HG03439 (cell line): ENCODE results near the gene KCNK13.

Experiments used
- ATAC-seq: cut with Tn5 transposase; IDR thresholded peaks from one replicate; pipeline ENCODE4 v1.9.1; 2021; ENCODE audit warnings: mild to moderate bottlenecking, moderate library complexity; ENCODE audit not compliant: unreplicated experiment

Gene KCNK13

DNA sequence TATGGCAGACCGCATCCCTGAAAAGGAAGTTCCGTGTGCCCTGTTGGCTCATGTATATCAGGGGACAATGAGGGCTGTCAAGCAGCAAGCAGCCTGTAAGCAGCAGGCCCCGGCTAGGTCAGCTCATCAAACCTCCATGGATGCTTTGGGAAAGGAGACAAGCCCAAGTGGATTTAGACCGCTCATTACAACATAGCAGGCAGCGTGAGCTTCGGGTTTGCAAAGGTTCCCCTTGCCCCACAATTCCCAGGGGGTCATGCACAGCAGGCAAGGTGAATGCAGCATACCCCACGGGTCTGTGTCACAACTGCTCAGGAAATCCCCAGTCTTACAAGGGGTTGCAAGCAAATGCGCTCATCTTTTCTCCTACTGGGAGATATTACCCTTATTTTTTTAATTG lies 54.6 kb downstream of the KCNK13 start:
- ATAC-seq: no peak

DNA sequence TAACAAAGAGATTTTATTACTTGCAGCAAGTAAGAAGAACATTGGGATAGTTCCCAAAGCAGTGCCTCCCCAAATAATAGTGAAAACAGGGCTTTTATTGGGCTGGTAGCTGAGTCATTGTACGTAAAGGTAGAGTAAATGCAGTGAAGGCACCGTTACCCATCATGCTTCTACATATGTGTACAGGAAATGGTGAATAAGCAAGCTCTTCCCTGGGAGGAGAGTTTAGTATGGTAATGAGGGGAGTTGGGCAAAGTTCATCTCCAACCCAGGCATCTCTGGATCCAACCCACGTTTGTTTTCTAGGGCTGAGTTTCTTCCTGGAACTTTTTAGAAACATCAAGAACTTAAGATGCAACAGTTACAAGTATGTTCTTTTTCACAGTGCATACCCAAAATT lies 56.2 kb downstream of the KCNK13 start:
- no peak for ATAC-seq

DNA sequence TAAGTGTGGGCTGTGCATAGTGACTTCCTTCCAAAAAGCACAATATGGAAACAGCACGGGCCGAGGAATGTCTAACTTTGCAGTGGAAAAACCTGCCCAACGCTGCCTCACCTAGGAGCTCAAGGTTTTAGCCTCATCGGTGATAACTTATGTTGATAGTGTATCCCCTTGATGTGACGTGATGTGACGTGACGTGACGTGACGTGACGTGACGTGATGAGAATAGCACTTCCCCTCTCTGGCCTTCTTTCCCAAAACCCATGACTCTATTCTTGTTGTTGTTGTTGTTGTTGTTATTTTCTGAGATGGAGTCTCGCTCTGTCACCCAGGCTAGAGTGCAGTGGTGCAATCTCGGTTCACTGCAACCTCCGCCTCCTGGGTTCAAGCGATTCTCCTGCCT lies 64.5 kb downstream of the KCNK13 start:
- no peak for ATAC-seq

DNA sequence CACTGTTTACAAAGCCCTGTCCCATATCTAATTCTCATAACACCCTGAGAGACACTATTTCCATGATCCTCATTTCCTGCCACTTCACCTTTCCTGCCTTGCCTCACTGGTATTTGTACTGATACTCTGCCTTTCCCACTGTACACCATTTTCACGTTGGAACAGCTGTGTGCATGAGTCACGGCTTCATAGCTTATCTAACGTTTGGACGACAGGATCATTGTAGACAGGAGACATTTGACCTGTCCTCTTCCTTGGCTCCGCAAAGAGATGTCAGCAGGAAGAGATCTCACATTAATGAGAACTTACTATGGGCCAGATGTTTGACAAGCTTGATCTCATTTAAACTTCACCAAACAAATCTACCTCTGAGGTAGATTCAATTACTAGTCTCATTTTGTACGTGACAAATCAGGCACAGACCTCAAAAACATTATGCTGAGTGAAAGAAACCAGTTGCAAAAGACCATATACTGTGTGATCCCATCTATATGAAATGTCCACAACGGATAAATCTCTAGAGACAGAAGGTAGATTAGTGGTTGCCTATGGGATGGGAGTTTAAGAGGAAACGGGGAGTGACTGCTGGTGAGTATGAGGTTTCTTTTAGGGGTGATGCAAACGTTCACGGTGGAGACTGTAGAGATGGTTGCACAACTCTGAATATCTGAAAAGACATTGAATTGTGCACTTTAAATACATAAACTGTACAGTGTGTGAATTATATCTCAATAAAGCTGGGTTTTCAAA lies 71.2 kb downstream of the KCNK13 start:
- no peak for ATAC-seq

DNA sequence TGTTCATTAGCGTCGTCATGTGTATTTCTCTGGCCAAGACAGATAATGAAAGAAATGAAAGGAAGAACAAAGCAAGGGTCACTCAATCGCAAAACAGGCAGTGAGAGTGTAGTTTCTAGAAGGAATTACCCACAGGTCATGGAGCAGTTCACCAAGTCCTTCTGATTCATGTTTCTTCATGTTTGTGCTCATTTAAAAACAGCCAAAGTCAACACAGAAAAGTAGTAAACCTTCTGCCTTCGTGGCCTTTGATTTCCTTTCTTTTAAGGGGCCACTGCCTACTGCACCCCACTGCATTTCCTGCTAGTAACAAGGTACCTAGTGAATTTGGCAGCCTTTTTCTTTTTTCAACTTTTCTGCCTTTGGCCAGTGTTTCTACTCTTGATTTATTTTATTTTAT lies 75.1 kb downstream of the KCNK13 start:
- no peak for ATAC-seq

DNA sequence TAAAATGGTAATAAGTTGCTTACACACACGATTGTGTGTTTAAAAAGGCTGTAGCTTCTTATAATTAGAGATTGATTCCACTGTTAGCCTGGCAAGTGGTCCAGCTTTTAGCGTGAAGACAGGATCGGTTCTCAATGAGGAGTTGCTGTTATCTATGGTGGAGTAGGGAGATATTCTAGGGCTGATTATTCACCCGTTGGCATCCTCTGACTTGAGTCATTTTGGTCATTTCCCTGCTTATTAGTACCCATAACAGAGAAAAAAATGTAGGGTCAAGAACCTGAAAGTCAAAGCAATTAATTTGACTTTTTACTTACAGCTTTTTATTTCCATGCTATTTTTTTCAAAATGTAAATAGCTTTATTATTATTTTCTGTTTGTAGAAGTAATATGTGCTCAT lies 76.0 kb downstream of the KCNK13 start:
- no peak for ATAC-seq

DNA sequence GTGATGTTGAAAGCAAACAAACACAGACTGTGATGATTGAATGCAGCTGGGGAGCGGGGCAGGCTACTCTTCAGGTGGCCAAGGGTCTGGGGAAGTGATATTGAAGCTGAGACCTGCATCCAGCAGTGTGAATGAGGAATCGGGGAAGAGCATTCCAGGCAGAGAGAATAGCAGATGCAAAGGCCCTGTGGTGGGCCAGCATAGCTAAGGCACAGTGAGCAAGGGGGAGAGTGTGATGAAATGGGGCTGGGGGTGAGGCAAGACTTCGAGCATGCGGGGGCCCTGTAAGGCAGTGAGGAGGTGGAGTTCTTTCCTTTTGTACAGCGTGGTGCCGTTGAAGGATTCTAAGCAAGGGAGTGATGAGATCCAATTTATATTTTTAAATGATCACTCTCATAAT lies 77.4 kb downstream of the KCNK13 start:
- ATAC-seq: no peak

DNA sequence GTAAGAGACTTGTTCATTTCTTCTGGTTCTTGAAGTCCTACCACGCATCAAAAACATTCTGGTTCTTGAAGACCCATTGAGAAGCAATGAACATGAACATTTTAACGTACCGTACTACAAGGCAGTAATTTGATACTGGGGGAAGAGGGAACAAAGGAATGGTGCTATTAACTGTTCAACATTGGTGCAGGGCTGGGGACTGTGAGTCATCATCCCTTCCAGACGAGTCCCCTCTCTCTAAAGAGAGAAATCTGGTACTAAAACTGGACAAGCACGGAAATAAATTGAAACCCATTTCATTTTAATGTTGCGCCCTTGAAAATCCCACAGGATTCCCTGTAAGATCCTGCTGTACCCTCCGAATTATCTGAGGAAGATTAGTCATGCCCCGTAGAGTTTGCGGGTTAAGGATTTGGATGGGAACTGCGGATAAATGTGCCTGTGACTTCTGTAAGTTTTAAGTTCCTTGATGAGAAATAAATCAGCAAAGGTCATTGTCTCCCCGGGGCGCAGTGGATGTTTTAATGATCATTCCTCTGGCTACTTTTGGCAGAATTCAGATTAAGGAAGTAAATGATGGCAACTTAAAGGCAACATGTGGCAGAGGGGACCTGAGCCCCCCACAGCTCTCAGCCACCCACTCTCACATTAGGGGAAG lies 78.6 kb downstream of the KCNK13 start:
- ATAC-seq: no peak

DNA sequence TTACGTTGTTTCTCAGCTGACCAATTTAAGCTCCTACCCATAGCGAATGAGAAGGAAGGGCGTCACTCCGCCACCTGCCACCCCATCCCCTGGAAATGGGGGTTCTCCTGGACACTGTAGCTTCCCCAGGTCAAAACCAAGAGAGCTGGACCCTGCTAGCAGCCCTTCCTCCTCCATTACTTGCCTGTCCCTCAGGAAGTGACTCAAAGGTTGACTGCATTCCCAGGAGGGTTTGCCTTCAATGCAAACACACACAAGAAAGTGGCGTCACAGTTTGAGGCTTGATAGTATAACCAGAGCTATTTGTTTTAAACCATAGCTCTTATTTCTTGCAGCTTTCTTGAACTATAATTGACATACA lies 79.1 kb downstream of the KCNK13 start:
- ATAC-seq: no peak

DNA sequence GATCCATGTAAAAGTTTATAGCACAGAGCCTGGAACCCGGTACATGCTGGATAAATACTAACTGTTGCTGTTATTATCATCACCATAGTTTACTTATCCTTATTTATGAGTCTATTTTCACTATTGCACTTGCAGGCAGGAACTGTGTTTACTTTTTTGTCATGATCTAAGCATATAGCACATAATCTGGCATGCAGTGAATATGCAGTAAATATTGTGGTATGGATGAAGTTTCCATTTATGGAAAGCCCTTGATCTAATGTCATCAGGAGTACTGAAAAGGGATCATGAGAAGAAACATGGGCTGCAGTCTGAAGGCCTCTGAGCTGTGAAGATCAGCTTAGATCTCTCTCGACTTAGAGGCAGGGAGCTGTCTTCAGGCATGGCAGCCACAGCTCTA lies 91.6 kb downstream of the KCNK13 start:
- ATAC-seq: no peak

DNA sequence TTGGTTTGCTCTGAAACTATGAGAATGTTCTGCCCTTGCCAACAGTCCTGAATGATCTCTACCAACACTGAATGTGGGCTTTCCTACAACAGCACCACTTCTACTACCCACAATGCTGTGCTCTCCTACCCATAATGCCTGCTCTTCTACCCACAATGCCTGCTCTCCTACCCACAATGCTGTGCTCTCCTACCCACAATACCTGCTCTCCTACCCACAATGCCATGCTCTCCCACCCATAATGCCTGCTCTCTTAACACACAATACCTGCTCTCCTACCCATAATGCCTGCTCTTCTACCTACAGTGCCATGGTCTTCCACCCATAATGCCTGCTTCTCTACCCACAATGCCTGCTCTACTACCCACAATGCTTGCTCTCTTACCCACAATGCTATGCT lies 92.3 kb downstream of the KCNK13 start:
- no peak for ATAC-seq

DNA sequence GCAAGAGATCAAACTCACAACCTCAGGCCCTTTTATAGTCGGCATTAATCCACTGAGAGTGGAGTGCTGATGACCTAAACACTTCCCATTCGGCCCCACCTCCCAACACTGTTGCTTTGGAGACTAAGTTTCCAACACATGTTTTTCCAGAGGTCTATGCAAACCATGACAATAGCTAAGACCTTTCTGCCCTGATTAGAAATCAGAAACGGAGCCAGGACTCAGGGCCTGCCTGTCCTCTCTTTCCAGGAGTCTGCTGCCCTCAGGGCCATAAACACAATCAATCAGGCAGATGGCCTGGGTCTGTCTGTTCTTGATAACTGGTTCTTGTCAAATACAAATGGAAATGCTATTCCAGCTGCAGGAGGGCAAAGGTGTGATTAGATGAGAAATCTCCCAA lies 97.4 kb downstream of the KCNK13 start:
- no peak for ATAC-seq

DNA sequence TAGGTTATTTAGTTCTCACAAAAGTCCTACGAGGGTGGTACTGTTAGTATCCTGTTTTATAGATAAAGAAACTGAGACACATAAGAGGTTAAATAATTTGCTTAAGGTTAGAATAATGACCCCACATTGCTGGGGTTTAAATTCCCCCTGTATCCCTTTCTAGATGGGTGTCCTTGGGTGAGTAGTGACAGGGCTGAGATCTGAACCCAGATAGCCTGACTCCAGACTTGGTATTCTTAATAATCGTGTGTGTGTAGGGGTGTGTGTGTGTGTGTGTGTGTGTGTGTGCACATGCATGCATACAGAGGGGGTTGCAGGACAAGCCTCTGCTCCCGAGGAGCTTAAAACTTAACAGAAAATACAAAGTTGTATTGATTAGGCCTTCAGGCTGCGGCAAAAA lies 97.9 kb downstream of the KCNK13 start:
- ATAC-seq: no peak

DNA sequence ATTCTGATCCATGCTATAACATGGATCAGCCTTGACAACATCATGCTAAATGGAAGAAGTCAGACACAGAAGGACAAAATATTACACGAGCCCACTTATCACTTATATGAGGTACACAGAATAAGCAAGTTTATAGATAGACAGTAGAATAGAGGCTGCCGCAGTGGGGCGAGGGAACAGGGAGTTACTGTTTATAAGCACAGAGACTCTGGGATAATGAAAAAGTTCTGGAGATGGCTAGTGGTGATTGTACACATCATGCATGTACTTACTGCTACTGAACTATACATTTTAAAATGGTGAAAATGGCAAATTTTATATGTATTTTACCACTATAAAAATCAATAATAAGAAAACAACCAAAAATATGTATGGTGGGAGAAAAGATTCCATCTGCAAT lies 99.3 kb downstream of the KCNK13 start:
- no peak for ATAC-seq

DNA sequence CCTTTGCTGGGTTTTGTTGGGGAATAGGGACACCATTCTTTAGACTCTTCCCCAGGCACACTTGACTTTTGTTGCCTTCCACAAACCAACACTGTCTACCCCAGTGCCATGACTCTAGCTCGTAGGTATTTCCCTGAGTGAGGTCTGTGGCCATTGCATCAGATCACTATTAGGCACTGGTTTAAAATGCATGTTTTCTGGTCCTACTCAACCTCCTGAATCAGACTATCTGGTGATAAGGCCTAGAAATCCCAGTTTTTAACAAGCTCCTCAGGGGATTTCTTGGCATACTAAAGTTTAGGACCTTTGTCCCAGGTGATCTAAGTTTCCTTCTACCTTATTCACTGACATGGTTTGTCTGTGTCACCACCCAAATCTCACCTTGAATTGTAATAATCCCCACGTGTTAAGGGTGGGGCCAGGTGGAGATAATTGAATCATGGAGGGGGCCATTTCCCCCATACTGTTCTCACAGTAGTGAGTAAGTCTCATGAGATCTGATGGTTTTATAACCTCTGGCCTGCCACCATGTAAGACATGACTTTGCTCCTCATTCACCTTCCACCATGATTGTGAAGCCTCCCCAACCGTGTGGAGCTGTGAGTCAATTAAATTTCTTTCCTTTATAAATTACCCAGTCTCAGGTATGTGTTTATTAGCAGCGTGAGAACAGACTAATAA lies 106.8 kb downstream of the KCNK13 start:
- ATAC-seq: no peak

DNA sequence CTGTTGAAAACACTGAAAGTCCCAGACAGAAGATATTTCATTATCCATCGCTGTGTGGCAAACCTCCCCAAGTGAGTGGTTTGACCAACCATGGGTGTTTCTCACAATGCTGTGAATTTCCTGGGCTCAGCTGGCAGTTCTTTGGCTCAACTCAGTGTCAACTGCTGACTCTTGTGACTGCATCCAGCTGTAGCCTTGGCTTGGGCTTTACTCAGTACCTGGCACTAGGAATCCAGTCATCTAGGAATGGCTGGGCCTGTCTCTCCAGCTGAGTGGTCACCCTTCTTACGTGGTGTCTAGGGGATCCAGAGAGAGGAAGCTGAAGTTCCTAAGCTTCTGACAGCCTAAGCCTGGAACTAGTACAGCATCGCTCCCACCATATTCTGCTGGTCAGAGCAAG lies 113.8 kb downstream of the KCNK13 start:
- ATAC-seq: no peak

DNA sequence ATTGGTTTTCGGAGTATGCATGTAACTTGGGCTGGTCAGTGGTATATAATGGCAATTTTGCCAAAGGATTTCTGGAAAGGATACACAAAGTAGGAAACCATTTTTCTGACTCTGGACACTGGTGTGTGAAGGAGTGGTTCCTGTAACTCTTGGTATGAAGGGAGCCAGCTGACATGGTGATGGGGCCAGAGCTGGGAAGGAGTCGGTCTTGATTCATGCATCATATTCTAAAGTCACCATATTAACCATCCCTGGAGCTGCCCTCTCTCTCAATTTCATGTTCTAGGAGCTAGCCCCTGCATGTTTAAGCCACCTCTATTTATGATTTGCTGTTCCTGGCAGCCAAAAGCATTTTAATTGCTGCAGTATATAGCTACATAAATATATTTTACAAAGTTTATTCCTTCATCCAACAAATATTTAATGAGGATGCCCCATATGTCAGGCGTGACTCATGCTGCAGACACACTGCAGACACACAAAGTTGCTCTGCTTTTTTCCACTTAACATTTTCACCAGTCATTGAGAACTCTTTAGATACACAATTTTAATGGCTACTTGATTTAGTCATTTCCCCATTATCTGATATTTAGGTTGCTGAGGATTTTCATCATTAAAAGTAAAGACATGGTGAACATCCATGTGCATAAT lies 115.9 kb downstream of the KCNK13 start:
- ATAC-seq: no peak

DNA sequence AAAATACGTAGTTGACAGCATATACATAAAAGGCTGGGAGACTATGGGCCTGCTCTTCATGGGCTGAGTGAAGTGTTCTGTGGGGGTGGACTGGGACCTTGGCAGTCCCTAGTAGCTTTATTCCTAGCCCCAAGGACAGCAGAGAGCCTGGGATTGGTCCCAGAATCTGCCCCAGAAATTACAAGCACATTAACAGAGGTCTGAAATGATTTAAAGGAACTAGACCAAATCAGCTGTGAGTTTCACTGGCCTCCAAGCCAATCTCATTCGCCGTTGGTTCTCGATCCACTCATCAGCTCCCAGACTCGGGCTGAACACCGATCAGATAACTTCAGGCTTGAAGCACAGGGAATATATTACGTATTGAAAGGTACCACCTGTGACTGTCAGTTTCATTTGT lies 117.6 kb downstream of the KCNK13 start:
- ATAC-seq: no peak

DNA sequence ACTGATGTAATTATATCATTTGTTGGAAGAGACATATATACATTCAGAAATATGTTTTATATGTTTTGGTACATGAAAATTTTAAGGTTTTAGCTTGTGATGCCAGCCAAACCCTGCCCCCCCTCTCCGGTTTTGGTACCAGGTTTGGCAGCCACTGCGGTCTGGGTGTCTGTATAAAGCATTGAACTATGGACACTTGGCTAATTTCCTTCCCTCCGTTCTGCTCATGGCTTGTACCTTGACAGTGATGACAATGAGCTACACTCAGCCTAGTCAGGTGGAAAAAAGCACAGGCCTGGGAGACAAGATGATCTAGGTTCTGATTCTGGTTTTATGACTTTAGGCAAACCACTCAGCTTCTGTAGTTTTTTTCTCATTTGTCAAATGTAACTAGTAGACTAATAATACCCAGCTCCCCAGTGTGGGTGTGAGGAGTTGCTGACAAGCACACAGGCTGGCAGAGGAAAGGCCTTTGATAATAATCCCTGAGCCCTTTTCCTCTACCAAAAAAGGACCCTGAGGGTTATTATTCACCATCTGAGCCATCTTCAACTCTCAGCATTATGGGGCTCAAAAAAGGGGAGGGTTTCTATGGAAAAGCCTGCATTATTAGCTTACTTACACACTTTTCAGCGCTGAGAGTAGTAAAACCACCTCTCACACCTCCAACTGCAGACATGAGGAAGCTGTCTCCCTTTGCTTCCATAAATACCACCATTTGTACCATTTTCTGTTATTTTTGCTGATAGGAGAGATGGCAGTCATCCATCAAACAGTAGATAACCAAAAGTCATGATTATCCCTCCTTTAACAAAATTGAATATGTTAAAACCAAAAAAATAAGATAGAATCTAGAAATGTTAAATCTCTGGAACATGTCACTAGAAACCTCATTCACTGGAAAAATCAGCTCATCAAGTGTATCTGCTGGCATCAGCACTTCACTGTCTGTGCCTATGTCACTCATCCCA lies 118.3 kb downstream of the KCNK13 start:
- ATAC-seq: no peak

DNA sequence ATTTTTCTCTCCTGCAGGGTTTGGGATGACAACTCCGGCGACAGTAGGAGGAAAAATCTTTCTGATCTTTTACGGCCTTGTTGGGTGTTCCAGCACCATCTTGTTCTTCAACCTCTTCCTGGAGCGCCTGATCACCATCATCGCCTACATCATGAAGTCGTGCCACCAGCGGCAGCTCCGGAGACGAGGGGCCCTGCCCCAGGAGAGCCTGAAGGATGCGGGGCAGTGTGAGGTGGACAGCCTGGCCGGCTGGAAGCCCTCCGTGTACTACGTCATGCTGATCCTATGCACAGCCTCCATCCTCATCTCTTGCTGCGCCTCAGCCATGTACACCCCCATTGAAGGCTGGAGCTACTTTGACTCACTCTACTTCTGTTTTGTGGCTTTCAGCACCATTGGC lies 122.3 kb downstream of the KCNK13 start:
- ATAC-seq: no peak
